ENCODE data around the gene FBXL19. TPM values are rescaled to one million over a fixed set of nuclear protein-coding genes. Genes with fewer than 3 reads are reported as not detected.

The FBXL19 gene
- total and polyA plus RNA-seq, 2 of the 13 experiments (the other 11 are each of a cell fraction or from before 2014, with no cell fraction given) = 6.0 to 13.7 TPM

DNA sequence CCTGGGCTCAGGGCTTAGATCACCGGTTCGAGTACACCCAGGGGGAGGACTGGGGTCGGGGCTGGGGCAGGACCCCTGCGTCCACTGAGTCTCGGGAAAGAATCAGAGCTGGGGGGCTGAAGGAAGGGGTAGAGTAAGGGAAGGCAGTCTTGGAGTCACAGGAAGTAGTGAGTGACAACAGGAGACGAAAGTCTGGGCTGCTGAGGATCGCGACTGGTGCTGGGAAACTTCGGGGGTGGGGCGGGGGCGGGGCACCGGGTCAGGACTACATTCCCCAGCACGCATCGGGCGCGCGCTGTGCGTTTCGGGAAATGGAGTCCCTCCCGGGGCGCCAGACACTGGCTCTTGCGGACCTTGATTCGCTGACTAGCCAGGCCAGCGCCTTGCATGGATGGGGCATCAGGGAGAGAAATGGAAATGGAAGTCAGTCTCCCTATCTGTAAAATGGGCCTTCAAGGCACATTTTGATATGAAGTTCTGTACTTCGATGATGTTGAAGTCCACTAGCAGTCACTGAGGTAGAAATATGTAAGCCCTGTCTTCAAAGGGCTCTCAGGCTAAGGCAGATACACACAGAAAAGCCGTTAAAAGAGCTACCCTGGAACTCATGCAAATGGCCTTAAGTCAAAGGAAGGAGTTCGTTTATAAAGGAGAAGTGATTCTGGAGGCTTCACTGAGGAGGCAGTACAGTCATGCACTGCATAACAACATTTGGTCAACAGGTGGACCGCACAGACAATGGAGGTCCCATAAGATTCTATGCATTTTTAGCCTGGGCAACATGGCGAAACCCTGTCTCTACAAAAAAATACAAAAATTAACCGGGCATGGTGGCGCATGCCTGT is 26.3 kb upstream of the FBXL19 start (continued):
- TF ChIP-seq ZNF713 (CRISPR knock-in tag; IDR thresholded peaks at IDR 0.05) (no peak), KLF11 (CRISPR knock-in tag; IDR thresholded peaks at IDR 0.05) (no peak), ZNF296 (CRISPR knock-in tag; conservative IDR thresholded peaks at IDR 0.05) (no peak), ZNF800 (CRISPR knock-in tag; IDR thresholded peaks at IDR 0.05) (no peak), ZNF850 (CRISPR knock-in tag; conservative IDR thresholded peaks at IDR 0.05) (no peak), ZNF724P (CRISPR knock-in tag; IDR thresholded peaks at IDR 0.05; ENCODE audit: borderline replicate concordance) (no peak), RFX3 (CRISPR knock-in tag; IDR thresholded peaks at IDR 0.05) (no peak), PRDM4 (CRISPR knock-in tag; IDR thresholded peaks at IDR 0.05; ENCODE audit: borderline replicate concordance) (no peak), RORA (CRISPR knock-in tag; IDR thresholded peaks at IDR 0.05) (no peak), KAT7 (CRISPR knock-in tag; IDR thresholded peaks at IDR 0.05; ENCODE audit: borderline replicate concordance) (no peak), ZNF7 (CRISPR knock-in tag; IDR thresholded peaks at IDR 0.05) (no peak), ZNF788 (CRISPR knock-in tag; IDR thresholded peaks at IDR 0.05; ENCODE audit: borderline replicate concordance) (no peak), SIN3A (IDR thresholded peaks at IDR 0.05; ENCODE audit: borderline replicate concordance, low read depth, low read length) (peak; percentile 73; the same call in 1 of the 2 replicates), CENPT (CRISPR knock-in tag; IDR thresholded peaks at IDR 0.05; ENCODE audit: low read depth) (no peak), ZNF205 (CRISPR knock-in tag; IDR thresholded peaks at IDR 0.05) (no peak)
- TF ChIP-seq, protein P1, sequence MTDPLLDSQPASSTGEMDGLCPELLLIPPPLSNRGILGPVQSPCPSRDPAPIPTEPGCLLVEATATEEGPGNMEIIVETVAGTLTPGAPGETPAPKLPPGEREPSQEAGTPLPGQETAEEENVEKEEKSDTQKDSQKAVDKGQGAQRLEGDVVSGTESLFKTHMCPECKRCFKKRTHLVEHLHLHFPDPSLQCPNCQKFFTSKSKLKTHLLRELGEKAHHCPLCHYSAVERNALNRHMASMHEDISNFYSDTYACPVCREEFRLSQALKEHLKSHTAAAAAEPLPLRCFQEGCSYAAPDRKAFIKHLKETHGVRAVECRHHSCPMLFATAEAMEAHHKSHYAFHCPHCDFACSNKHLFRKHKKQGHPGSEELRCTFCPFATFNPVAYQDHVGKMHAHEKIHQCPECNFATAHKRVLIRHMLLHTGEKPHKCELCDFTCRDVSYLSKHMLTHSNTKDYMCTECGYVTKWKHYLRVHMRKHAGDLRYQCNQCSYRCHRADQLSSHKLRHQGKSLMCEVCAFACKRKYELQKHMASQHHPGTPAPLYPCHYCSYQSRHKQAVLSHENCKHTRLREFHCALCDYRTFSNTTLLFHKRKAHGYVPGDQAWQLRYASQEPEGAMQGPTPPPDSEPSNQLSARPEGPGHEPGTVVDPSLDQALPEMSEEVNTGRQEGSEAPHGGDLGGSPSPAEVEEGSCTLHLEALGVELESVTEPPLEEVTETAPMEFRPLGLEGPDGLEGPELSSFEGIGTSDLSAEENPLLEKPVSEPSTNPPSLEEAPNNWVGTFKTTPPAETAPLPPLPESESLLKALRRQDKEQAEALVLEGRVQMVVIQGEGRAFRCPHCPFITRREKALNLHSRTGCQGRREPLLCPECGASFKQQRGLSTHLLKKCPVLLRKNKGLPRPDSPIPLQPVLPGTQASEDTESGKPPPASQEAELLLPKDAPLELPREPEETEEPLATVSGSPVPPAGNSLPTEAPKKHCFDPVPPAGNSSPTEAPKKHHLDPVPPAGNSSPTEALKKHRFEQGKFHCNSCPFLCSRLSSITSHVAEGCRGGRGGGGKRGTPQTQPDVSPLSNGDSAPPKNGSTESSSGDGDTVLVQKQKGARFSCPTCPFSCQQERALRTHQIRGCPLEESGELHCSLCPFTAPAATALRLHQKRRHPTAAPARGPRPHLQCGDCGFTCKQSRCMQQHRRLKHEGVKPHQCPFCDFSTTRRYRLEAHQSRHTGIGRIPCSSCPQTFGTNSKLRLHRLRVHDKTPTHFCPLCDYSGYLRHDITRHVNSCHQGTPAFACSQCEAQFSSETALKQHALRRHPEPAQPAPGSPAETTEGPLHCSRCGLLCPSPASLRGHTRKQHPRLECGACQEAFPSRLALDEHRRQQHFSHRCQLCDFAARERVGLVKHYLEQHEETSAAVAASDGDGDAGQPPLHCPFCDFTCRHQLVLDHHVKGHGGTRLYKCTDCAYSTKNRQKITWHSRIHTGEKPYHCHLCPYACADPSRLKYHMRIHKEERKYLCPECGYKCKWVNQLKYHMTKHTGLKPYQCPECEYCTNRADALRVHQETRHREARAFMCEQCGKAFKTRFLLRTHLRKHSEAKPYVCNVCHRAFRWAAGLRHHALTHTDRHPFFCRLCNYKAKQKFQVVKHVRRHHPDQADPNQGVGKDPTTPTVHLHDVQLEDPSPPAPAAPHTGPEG (CRISPR knock-in tag; IDR thresholded peaks at IDR 0.05) = no peak
- TF ChIP-seq, protein P2, sequence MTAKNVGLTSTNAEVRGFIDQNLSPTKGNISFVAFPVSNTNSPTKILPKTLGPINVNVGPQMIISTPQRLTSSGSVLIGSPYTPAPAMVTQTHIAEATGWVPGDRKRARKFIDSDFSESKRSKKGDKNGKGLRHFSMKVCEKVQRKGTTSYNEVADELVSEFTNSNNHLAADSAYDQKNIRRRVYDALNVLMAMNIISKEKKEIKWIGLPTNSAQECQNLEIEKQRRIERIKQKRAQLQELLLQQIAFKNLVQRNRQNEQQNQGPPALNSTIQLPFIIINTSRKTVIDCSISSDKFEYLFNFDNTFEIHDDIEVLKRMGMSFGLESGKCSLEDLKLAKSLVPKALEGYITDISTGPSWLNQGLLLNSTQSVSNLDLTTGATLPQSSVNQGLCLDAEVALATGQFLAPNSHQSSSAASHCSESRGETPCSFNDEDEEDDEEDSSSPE (CRISPR knock-in tag; IDR thresholded peaks at IDR 0.05) = peak; percentile 18; the same call in 1 of the 2 replicates

All from HepG2 (cell line).